ENCODE results near the gene FBXL14.

- TF ChIP-seq, protein P1, sequence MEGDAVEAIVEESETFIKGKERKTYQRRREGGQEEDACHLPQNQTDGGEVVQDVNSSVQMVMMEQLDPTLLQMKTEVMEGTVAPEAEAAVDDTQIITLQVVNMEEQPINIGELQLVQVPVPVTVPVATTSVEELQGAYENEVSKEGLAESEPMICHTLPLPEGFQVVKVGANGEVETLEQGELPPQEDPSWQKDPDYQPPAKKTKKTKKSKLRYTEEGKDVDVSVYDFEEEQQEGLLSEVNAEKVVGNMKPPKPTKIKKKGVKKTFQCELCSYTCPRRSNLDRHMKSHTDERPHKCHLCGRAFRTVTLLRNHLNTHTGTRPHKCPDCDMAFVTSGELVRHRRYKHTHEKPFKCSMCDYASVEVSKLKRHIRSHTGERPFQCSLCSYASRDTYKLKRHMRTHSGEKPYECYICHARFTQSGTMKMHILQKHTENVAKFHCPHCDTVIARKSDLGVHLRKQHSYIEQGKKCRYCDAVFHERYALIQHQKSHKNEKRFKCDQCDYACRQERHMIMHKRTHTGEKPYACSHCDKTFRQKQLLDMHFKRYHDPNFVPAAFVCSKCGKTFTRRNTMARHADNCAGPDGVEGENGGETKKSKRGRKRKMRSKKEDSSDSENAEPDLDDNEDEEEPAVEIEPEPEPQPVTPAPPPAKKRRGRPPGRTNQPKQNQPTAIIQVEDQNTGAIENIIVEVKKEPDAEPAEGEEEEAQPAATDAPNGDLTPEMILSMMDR (IDR thresholded peaks at IDR 0.05; ENCODE audit: poor library complexity, severe bottlenecking), result no peak
- no peak for TF ChIP-seq POLR2AphosphoS5 (IDR thresholded peaks at IDR 0.05)
- no peak for TF ChIP-seq SMC3 (conservative IDR thresholded peaks at IDR 0.05; ENCODE audit: poor library complexity)
- TF ChIP-seq EZH2 (IDR thresholded peaks at IDR 0.05; ENCODE audit: borderline replicate concordance, insufficient read depth, low read length, poor library complexity, severe bottlenecking), result no peak
- TF ChIP-seq, protein P2, sequence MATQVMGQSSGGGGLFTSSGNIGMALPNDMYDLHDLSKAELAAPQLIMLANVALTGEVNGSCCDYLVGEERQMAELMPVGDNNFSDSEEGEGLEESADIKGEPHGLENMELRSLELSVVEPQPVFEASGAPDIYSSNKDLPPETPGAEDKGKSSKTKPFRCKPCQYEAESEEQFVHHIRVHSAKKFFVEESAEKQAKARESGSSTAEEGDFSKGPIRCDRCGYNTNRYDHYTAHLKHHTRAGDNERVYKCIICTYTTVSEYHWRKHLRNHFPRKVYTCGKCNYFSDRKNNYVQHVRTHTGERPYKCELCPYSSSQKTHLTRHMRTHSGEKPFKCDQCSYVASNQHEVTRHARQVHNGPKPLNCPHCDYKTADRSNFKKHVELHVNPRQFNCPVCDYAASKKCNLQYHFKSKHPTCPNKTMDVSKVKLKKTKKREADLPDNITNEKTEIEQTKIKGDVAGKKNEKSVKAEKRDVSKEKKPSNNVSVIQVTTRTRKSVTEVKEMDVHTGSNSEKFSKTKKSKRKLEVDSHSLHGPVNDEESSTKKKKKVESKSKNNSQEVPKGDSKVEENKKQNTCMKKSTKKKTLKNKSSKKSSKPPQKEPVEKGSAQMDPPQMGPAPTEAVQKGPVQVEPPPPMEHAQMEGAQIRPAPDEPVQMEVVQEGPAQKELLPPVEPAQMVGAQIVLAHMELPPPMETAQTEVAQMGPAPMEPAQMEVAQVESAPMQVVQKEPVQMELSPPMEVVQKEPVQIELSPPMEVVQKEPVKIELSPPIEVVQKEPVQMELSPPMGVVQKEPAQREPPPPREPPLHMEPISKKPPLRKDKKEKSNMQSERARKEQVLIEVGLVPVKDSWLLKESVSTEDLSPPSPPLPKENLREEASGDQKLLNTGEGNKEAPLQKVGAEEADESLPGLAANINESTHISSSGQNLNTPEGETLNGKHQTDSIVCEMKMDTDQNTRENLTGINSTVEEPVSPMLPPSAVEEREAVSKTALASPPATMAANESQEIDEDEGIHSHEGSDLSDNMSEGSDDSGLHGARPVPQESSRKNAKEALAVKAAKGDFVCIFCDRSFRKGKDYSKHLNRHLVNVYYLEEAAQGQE (IDR thresholded peaks at IDR 0.05; ENCODE audit: borderline replicate concordance), result no peak
These were observed 991 bp downstream of the FBXL14 start for GRCh38 chr12:1593174-1594005.
